ENCODE data around the gene SLC25A45. TPM values are rescaled to one million over a fixed set of nuclear protein-coding genes. Genes with fewer than 3 reads are reported as not detected.
A peak's percentile ranks its signal among the peaks of the same experiment; 100 is the strongest.
"Not testable (repeated sequence)": the region's sequence is repeated elsewhere in the genome, so short reads cannot be mapped to it uniquely, and the experiment has no call there.

SLC25A45 gene
- total and polyA plus RNA-seq, 12 donors = 3.1 to 12.2 (median 8.3) TPM

GRCh38 chr11:65334696-65335295 lies 47.6 kb downstream of the SLC25A45 start:
- WGBS, 2 donors = 17 to 21% methylated on average over 5 of the region's 5 CpGs
- H3K4me1 ChIP-seq = peaks cover 7 to 50% (median 35%) of the 10 kb centered on the region in 9 donors
- H3K4me3 ChIP-seq = peak overlapping the region; percentile 78 to 98 (median 93)
- DNase-seq (no peak), ATAC-seq (no peak)
- H3K36me3 ChIP-seq = peaks cover 0 to 34% (median 0%) of the 10 kb centered on the region in 9 donors
- TF ChIP-seq, protein P1, sequence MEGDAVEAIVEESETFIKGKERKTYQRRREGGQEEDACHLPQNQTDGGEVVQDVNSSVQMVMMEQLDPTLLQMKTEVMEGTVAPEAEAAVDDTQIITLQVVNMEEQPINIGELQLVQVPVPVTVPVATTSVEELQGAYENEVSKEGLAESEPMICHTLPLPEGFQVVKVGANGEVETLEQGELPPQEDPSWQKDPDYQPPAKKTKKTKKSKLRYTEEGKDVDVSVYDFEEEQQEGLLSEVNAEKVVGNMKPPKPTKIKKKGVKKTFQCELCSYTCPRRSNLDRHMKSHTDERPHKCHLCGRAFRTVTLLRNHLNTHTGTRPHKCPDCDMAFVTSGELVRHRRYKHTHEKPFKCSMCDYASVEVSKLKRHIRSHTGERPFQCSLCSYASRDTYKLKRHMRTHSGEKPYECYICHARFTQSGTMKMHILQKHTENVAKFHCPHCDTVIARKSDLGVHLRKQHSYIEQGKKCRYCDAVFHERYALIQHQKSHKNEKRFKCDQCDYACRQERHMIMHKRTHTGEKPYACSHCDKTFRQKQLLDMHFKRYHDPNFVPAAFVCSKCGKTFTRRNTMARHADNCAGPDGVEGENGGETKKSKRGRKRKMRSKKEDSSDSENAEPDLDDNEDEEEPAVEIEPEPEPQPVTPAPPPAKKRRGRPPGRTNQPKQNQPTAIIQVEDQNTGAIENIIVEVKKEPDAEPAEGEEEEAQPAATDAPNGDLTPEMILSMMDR (IDR thresholded peaks at IDR 0.05) = no peak
- intact Hi-C loops (cut with DNase I) = loop anchor here in 2 of 10 donors (5.0 kb wide), 1 partner anchor 57 kb away; no protein-coding TSS in a partner anchor
- H3K27me3 ChIP-seq = no peaks in the 10 kb centered on the region
- no peaks in the 10 kb centered on the region for H3K9me3 ChIP-seq
- peak overlapping the region in 8 of 10 donors; percentile 26 to 96 (median 92) for H3K27ac ChIP-seq

GRCh38 chr11:65332591-65332990 lies 49.9 kb downstream of the SLC25A45 start:
- H3K27ac ChIP-seq, H3K4me3 ChIP-seq, ATAC-seq, DNase-seq, H3K27me3 ChIP-seq, H3K9me3 ChIP-seq: not testable (repeated sequence)
- H3K4me1 ChIP-seq = peaks cover 7 to 45% (median 30%) of the 10 kb centered on the region in 9 donors
- WGBS, 2 donors = 89 to 96% methylated on average over 9 of the region's 9 CpGs
- intact Hi-C loops (cut with DNase I) = loop anchor here in 2 of 10 donors (5.0 kb wide), 1 partner anchor 55 kb away; no protein-coding TSS in a partner anchor
- H3K36me3 ChIP-seq = peaks cover 0 to 14% (median 0%) of the 10 kb centered on the region in 9 donors

DNA sequence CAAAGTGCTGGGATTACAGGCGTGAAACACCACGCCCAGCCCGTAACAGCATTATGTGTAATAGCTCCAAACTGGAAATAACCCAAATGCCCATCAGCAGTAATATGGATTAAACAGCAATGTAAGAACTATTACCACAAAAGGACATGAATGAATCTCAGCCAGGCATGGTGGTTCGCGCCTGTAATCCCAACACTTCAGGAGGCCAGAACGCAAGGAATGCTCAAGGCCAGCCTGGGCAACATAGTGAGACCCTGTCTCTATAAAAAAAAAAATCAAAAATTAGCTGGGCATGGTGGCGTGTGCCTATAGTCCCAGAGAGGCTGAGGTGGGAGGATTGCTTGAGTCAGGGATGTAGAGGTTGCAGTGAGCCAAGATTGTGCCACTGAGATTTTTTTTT lies 51.9 kb downstream of the SLC25A45 start:
- intact Hi-C loops (cut with DNase I) = loop anchor here in 6 of 10 donors (1.0 to 5.0 kb wide), 2 partner anchors 53 to 55 kb away; no protein-coding TSS in a partner anchor

GRCh38 chr11:65329944-65330403 lies 52.5 kb downstream of the SLC25A45 start:
- 6 to 7% methylated on average over 13 of the region's 13 CpGs for WGBS, 2 donors
- peaks cover 3 to 25% (median 17%) of the 10 kb centered on the region in 9 donors for H3K4me1 ChIP-seq
- TF ChIP-seq, protein P1 (IDR thresholded peaks at IDR 0.05) = peak; percentile 78 to 85 (median 84)
- ATAC-seq = peak in 7 of 8 donors; percentile 15 to 45 (median 34)
- H3K27me3 ChIP-seq = no peaks in the 10 kb centered on the region
- intact Hi-C loops (cut with DNase I) = loop anchor here in 7 of 10 donors (1.0 to 5.0 kb wide), 3 partner anchors 53 to 55 kb away; no protein-coding TSS in a partner anchor
- H3K27ac ChIP-seq = peak overlapping the region in 5 of 10 donors; percentile 8 to 51 (median 20)
- no peaks in the 10 kb centered on the region for H3K9me3 ChIP-seq
- H3K36me3 ChIP-seq = no peaks in the 10 kb centered on the region
- peak; percentile 37 to 91 for DNase-seq
- peak overlapping the region in 1 of 10 donors; percentile 6 for H3K4me3 ChIP-seq

More for the DNA sequence above, 51.9 kb downstream of the SLC25A45 start:
- WGBS, 2 donors = 83 to 85% methylated on average over 7 of the region's 7 CpGs
- H3K27ac ChIP-seq = no peak overlapping the region
- ATAC-seq (no peak), DNase-seq (no peak)
- H3K4me1 ChIP-seq = peaks cover 7 to 31% (median 23%) of the 10 kb centered on the region in 9 donors
- TF ChIP-seq, protein P1 (IDR thresholded peaks at IDR 0.05) = no peak
- H3K4me3 ChIP-seq = no peak overlapping the region
- H3K9me3 ChIP-seq = no peaks in the 10 kb centered on the region
- H3K36me3 ChIP-seq = peaks cover 0 to under 1% (median 0%) of the 10 kb centered on the region in 9 donors
- H3K27me3 ChIP-seq = no peaks in the 10 kb centered on the region

All from heart right ventricle (tissue), 16 donors.